ENCODE measurements around the gene NXN.

DNA sequence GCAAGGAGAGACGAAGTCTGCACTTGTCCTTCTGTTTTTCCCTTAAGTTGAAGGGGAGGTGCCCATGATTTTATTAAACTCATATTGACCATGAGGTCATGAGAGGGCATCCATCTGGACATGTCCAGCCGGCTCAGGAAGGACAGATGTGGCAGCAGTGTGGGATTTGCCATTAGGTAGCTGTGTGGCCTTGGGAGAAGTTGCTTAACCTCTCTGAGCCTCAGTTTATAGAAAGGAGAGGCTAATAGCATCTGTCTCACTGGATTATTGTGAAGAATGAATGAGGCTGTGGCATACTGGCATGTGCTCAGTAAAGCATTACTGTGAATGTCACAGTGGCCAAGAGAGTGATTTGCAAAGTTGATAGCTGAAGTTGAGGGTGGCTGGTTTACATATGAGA, 18.5 kb upstream of the NXN start:
- TF ChIP-seq, protein P1, sequence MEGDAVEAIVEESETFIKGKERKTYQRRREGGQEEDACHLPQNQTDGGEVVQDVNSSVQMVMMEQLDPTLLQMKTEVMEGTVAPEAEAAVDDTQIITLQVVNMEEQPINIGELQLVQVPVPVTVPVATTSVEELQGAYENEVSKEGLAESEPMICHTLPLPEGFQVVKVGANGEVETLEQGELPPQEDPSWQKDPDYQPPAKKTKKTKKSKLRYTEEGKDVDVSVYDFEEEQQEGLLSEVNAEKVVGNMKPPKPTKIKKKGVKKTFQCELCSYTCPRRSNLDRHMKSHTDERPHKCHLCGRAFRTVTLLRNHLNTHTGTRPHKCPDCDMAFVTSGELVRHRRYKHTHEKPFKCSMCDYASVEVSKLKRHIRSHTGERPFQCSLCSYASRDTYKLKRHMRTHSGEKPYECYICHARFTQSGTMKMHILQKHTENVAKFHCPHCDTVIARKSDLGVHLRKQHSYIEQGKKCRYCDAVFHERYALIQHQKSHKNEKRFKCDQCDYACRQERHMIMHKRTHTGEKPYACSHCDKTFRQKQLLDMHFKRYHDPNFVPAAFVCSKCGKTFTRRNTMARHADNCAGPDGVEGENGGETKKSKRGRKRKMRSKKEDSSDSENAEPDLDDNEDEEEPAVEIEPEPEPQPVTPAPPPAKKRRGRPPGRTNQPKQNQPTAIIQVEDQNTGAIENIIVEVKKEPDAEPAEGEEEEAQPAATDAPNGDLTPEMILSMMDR (IDR thresholded peaks at IDR 0.05; ENCODE audit: low read depth, low read length, poor library complexity, severe bottlenecking): no peak
- no peak for TF ChIP-seq EZH2phosphoT487 (IDR thresholded peaks at IDR 0.05; ENCODE audit: borderline replicate concordance, low read length)
